GM12878 (cell line): ENCODE measurements around the gene NOL3. TPM values are rescaled to one million over a fixed set of nuclear protein-coding genes. Genes with fewer than 3 reads are reported as not detected.

ENCODE experiments used
- ATAC-seq: fragments of 200-7000 bp; cut with Tn5 transposase; 3 replicates; pipeline ENCODE4 v1.9.1; 2020; ENCODE audit warnings: mild to moderate bottlenecking, moderate library complexity
- BruUV-seq: library from RNA; stranded (reverse); fragments of 400-500 nt; replicated peaks from 2 replicates; lab custom pipeline; 2021; lab: Mats Ljungman, UMichigan
- CTCF ChIA-PET: fragments of 300-600 bp; sonication (Branson Sonifier 250); formaldehyde crosslinking; extraction: SDS; loops from one replicate; lab custom pipeline; 2021; ENCODE audit warnings: inconsistent platforms; lab: Yijun Ruan, JAX
- POLR2A ChIA-PET: fragments of 350-600 bp; formaldehyde crosslinking; extraction: SDS; loops from one replicate; lab custom pipeline; 2021; ENCODE audit warnings: inconsistent platforms; lab: Charles Lee
- RAD21 ChIA-PET: fragments of 300-600 bp; sonication (Branson Sonifier 250); formaldehyde crosslinking; loops from one replicate; lab custom pipeline; 2023; ENCODE audit warnings: antibody characterized with exemption; ENCODE audit not compliant: unreplicated experiment; lab: Charles Lee
- SMC1A ChIA-PET: fragments of 300-600 bp; sonication (Branson Sonifier 250); formaldehyde crosslinking; loops from one replicate; lab custom pipeline; 2023; ENCODE audit not compliant: unreplicated experiment, uncharacterized antibody; lab: Charles Lee
- DNase-seq: peaks from one replicate; pipeline ENCODE4 v3.0.0-alpha.2; 2011; ENCODE audit warnings: low read depth, low spot score
- FAIRE-seq: peaks from 3 replicates; lab custom pipeline; 2011; peaks lifted over from hg19 to GRCh38; lab: Jason Lieb, UNC
- H2AFZ ChIP-seq: 2 replicates; pipeline ENCODE4 v1.6.0; 2011; ENCODE audit warnings: low read depth, low read length, control low read depth; ENCODE audit not compliant: control insufficient read depth
- H3K27ac ChIP-seq: 2 replicates; pipeline ENCODE4 v1.5.1; 2011; ENCODE audit warnings: control low read depth; ENCODE audit not compliant: control insufficient read depth, insufficient read depth
- H3K27me3 ChIP-seq, 2 experiments: replicated peaks in 1 of 2; 2 replicates each; pipeline versions ENCODE4 v1.6.0 to v1.6.1; 2011; ENCODE audit warnings: low read length in 1 of 2; ENCODE audit not compliant: control insufficient read depth in 2 of 2, insufficient read depth in 2 of 2
- H3K36me3 ChIP-seq, 2 experiments: 2 replicates each; pipeline ENCODE4 v1.5.1; 2011; ENCODE audit warnings: low read length in 1 of 2; ENCODE audit not compliant: control insufficient read depth in 2 of 2, insufficient read depth in 2 of 2
- H3K4me1 ChIP-seq: 2 replicates; pipeline ENCODE4 v1.6.1; 2011; ENCODE audit warnings: mild to moderate bottlenecking, low read length, moderate library complexity, mixed read lengths; ENCODE audit not compliant: control insufficient read depth, insufficient read depth
- H3K4me2 ChIP-seq: 2 replicates; pipeline ENCODE4 v1.6.0; 2011; ENCODE audit warnings: control low read depth; ENCODE audit not compliant: control insufficient read depth, insufficient read depth
- H3K4me3 ChIP-seq: fragments of 200-600 bp; sonication (generic); 2 replicates; pipeline ENCODE4 v1.5.1; 2016
- H3K79me2 ChIP-seq: 2 replicates; pipeline ENCODE4 v1.6.0; 2011; ENCODE audit warnings: low read length; ENCODE audit not compliant: control insufficient read depth, insufficient read depth
- H3K9ac ChIP-seq: 2 replicates; pipeline ENCODE4 v1.8.0; 2011; ENCODE audit warnings: low read length, control low read depth, mixed read lengths; ENCODE audit not compliant: control insufficient read depth, insufficient read depth
- H3K9me3 ChIP-seq: replicated peaks from 3 replicates; pipeline ENCODE4 v1.5.1; 2011; ENCODE audit warnings: mild to moderate bottlenecking, low read length; ENCODE audit not compliant: control insufficient read depth, insufficient read depth
- H4K20me1 ChIP-seq: 2 replicates; pipeline ENCODE4 v1.6.0; 2011; ENCODE audit not compliant: control insufficient read depth, insufficient read depth
- FOS ChIP-seq: IDR thresholded peaks from 3 replicates; pipeline ENCODE4 v1.6.1; 2011; ENCODE audit warnings: borderline replicate concordance; ENCODE audit not compliant: insufficient read length; ENCODE audit errors: extremely low read depth
- RAD21 ChIP-seq: IDR thresholded peaks from 2 replicates; pipeline ENCODE4 v1.6.1; 2011; ENCODE audit warnings: mild to moderate bottlenecking, low read depth, low read length, moderate library complexity; ENCODE audit not compliant: insufficient read depth
- RUNX3 ChIP-seq: IDR thresholded peaks from 2 replicates; pipeline ENCODE4 v1.6.1; 2012; ENCODE audit warnings: low read length, inconsistent platforms
- SMC3 ChIP-seq: IDR thresholded peaks from 2 replicates; pipeline ENCODE4 v1.6.1; 2011; ENCODE audit warnings: low read length, improper control_type of control experiment, borderline replicate concordance
- SUZ12 ChIP-seq: fragments of 200-600 bp; sonication (generic); IDR thresholded peaks from one replicate; pipeline ENCODE4 v1.6.1; 2018; ENCODE audit warnings: antibody characterized with exemption, mild to moderate bottlenecking; ENCODE audit not compliant: unreplicated experiment
- TCF12 ChIP-seq: IDR thresholded peaks from 2 replicates; pipeline ENCODE4 v1.6.1; 2011; ENCODE audit warnings: low read depth, mild to moderate bottlenecking, low read length
- ZSCAN29 ChIP-seq: fragments of 450-650 bp; IDR thresholded peaks from 2 replicates; pipeline ENCODE4 v1.6.1; 2017; ENCODE audit warnings: mild to moderate bottlenecking, moderate library complexity
- WGBS: methylation state at CpG from one replicate; pipeline ENCODE4 v1.1.6; 2016; ENCODE audit warnings: low lambda C conversion rate; ENCODE audit not compliant: insufficient replicate concordance, insufficient coverage; ENCODE audit errors: missing lambda C conversion rate; 5-methylcytosine and 5-hydroxymethylcytosine counted together
- in situ Hi-C: fragments of 300-500 bp; cut with MboI; formaldehyde crosslinking; loops from 9 replicates; pipeline ENCODE4 v1.14.3; 2018; ENCODE audit warnings: mixed read lengths
- intact Hi-C: fragments of 100-400 bp; cut with micrococcal nuclease; formaldehyde crosslinking; loops from one replicate; pipeline ENCODE4 v1.14.2; 2022; ENCODE audit not compliant: unreplicated experiment
- polyA plus RNA-seq, 11 experiments: library from polyadenylated mRNA; depleted of rRNA in 4 of 11; unstranded in 6 of 11; stranded (reverse) in 5 of 11; fragments of >200 nt; fragmentation: Nextera tagmentation in 4 of 11; fragmentation: Illumina TruSeq in 1 of 11; extraction: Ambion mirVana in 4 of 11; extraction: Trizol in 1 of 11; gene quantifications; 1 replicate in 1 of 11; 2 replicates in 10 of 11; pipeline versions ENCODE4 v1.2.1 to v1.2.3, GENCODE V29; 2011 to 2016; ENCODE audit warnings: inconsistent platforms in 2 of 11, missing spikeins in 2 of 11, low read depth in 1 of 11
- total RNA-seq, 4 experiments: library from RNA; depleted of rRNA in 3 of 4; stranded (reverse); fragments of >200 nt in 3 of 4; fragmentation: Illumina TruSeq in 1 of 4; extraction: Trizol in 1 of 4; gene quantifications; 2 replicates each; pipeline versions ENCODE4 v1.2.1 to v1.2.3, GENCODE V29; 2013 to 2021
- TF ChIP-seq, protein P1 (sequence below), 3 experiments: IDR thresholded peaks in 2 of 3; conservative IDR thresholded peaks in 1 of 3; 2 replicates each; pipeline ENCODE4 v1.5.1; 2011; ENCODE audit warnings: low read depth in 3 of 3, low read length in 3 of 3, mild to moderate bottlenecking in 3 of 3, control low read depth in 2 of 3, moderate library complexity in 2 of 3, inconsistent platforms in 1 of 3, mixed read lengths in 1 of 3; ENCODE audit not compliant: control insufficient read depth in 2 of 3, insufficient read depth in 1 of 3; ENCODE audit errors: extremely low read depth in 1 of 3
- TF ChIP-seq, protein P2 (sequence below): fragments of 450-650 bp; IDR thresholded peaks from 2 replicates; pipeline ENCODE4 v1.6.1; 2017; ENCODE audit warnings: mild to moderate bottlenecking
- TF ChIP-seq, protein P3 (sequence below): fragments of 450-650 bp; IDR thresholded peaks from 2 replicates; pipeline ENCODE4 v1.6.1; 2016; ENCODE audit warnings: mild to moderate bottlenecking, moderate library complexity, borderline replicate concordance
- TF ChIP-seq, protein P4 (sequence below): fragments of 450-650 bp; IDR thresholded peaks from 2 replicates; pipeline ENCODE4 v1.6.1; 2017; ENCODE audit warnings: borderline replicate concordance

NOL3 gene
- total and polyA plus RNA-seq, 10 of the 15 experiments (the other 5 are each of a cell fraction or from before 2014, with no cell fraction given) = 0.31 to 18.4 (median 2.7) TPM

DNA sequence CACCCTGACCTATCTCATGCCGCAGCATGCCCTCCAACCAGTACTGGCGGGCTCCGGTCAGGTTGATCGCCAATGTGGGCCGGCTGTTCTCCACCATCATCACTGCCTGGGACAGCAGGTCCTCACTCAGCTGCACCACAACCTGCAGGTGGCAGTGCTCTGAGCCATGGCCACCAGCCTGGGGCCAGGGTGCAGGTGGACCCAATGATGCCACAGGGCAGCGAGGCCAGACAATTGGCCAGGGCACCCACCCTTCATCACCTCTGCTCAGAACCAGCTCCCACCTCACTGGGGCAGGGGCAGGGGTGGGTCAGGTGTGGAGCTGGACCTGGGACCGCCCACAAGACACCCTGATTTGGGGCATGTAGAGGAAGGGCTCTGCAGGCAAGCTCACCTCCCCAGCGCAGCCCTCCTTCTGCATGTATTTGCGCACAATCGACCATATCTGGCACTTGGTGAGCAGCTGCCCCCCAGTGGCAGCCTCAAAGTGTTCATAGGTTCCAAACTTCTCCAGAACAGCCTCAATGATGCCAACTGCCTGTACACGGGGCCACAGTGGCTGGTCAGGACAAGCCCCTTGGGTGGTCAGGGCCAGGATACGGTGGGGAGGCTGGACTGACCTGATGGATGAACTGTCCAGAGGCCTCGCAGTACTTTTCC lies 9.2 kb downstream of the NOL3 start:
- Histone ChIP-seq H4K20me1 (no peaks in the 10 kb centered on the region; the same call in 1 of the 2 replicates), H3K27ac (no peak overlapping the region), H3K79me2 (peaks cover 5% of the 10 kb centered on the region), H3K4me3 (no peak overlapping the region), H3K27me3 (no peaks in the 10 kb centered on the region), H3K9ac (no peak overlapping the region), H2AFZ (no peak overlapping the region), H3K4me1 (peaks cover 17% of the 10 kb centered on the region), H3K36me3 (no peaks in the 10 kb centered on the region), H3K4me2 (no peak overlapping the region), H3K9me3 (no peaks in the 10 kb centered on the region)
- RAD21 ChIA-PET = interaction anchor here (0.6 to 1.1 kb wide), 4 partner anchors 8 to 82 kb away, joined by 4 to 7 read pairs (median 4); no protein-coding TSS in a partner anchor
- 83% methylated on average over 12 of the region's 13 CpGs for WGBS
- no peak for DNase-seq
- in situ Hi-C loops (no loop called here), intact Hi-C loops (no loop called here)
- TF ChIP-seq FOS (no peak), SUZ12 (no peak), TCF12 (no peak), RUNX3 (no peak), ZSCAN29 (no peak), RAD21 (0 out of 2 replicates have a peak, but pooled peaks have one; percentile 20), SMC3 (peak; percentile 21; the same call in 1 of the 2 replicates)
- TF ChIP-seq, protein P1, sequence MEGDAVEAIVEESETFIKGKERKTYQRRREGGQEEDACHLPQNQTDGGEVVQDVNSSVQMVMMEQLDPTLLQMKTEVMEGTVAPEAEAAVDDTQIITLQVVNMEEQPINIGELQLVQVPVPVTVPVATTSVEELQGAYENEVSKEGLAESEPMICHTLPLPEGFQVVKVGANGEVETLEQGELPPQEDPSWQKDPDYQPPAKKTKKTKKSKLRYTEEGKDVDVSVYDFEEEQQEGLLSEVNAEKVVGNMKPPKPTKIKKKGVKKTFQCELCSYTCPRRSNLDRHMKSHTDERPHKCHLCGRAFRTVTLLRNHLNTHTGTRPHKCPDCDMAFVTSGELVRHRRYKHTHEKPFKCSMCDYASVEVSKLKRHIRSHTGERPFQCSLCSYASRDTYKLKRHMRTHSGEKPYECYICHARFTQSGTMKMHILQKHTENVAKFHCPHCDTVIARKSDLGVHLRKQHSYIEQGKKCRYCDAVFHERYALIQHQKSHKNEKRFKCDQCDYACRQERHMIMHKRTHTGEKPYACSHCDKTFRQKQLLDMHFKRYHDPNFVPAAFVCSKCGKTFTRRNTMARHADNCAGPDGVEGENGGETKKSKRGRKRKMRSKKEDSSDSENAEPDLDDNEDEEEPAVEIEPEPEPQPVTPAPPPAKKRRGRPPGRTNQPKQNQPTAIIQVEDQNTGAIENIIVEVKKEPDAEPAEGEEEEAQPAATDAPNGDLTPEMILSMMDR (IDR thresholded peaks at IDR 0.05 in 2 of 3, conservative IDR thresholded peaks at IDR 0.05 in 1 of 3; ENCODE audit: control insufficient read depth in 2 of 3, extremely low read depth in 1 of 3, insufficient read depth in 1 of 3, low read depth in 3 of 3, low read length in 3 of 3) = peak; percentile 24 to 49 (median 44); a peak in 4 of 6 replicates
- TF ChIP-seq, protein P2, sequence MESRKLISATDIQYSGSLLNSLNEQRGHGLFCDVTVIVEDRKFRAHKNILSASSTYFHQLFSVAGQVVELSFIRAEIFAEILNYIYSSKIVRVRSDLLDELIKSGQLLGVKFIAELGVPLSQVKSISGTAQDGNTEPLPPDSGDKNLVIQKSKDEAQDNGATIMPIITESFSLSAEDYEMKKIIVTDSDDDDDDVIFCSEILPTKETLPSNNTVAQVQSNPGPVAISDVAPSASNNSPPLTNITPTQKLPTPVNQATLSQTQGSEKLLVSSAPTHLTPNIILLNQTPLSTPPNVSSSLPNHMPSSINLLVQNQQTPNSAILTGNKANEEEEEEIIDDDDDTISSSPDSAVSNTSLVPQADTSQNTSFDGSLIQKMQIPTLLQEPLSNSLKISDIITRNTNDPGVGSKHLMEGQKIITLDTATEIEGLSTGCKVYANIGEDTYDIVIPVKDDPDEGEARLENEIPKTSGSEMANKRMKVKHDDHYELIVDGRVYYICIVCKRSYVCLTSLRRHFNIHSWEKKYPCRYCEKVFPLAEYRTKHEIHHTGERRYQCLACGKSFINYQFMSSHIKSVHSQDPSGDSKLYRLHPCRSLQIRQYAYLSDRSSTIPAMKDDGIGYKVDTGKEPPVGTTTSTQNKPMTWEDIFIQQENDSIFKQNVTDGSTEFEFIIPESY = no peak
- TF ChIP-seq, protein P3, sequence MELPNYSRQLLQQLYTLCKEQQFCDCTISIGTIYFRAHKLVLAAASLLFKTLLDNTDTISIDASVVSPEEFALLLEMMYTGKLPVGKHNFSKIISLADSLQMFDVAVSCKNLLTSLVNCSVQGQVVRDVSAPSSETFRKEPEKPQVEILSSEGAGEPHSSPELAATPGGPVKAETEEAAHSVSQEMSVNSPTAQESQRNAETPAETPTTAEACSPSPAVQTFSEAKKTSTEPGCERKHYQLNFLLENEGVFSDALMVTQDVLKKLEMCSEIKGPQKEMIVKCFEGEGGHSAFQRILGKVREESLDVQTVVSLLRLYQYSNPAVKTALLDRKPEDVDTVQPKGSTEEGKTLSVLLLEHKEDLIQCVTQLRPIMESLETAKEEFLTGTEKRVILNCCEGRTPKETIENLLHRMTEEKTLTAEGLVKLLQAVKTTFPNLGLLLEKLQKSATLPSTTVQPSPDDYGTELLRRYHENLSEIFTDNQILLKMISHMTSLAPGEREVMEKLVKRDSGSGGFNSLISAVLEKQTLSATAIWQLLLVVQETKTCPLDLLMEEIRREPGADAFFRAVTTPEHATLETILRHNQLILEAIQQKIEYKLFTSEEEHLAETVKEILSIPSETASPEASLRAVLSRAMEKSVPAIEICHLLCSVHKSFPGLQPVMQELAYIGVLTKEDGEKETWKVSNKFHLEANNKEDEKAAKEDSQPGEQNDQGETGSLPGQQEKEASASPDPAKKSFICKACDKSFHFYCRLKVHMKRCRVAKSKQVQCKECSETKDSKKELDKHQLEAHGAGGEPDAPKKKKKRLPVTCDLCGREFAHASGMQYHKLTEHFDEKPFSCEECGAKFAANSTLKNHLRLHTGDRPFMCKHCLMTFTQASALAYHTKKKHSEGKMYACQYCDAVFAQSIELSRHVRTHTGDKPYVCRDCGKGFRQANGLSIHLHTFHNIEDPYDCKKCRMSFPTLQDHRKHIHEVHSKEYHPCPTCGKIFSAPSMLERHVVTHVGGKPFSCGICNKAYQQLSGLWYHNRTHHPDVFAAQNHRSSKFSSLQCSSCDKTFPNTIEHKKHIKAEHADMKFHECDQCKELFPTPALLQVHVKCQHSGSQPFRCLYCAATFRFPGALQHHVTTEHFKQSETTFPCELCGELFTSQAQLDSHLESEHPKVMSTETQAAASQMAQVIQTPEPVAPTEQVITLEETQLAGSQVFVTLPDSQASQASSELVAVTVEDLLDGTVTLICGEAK = no peak
- TF ChIP-seq, protein P4, sequence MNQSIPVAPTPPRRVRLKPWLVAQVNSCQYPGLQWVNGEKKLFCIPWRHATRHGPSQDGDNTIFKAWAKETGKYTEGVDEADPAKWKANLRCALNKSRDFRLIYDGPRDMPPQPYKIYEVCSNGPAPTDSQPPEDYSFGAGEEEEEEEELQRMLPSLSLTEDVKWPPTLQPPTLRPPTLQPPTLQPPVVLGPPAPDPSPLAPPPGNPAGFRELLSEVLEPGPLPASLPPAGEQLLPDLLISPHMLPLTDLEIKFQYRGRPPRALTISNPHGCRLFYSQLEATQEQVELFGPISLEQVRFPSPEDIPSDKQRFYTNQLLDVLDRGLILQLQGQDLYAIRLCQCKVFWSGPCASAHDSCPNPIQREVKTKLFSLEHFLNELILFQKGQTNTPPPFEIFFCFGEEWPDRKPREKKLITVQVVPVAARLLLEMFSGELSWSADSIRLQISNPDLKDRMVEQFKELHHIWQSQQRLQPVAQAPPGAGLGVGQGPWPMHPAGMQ = no peak
- POLR2A ChIA-PET = no interaction called here
- FAIRE-seq = no peak
- no TSS peak for BruUV-seq
- CTCF ChIA-PET = interaction anchor here (0.6 to 1.7 kb wide), 10 partner anchors 9 to 200 kb away, joined by 3 to 8 read pairs (median 4); partner anchors contain the start of genes FBXL8, NOL3 and TRADD
- no peak for ATAC-seq
- SMC1A ChIA-PET = interaction anchor here (0.7 to 1.1 kb wide), 2 partner anchors 17 to 19 kb away, joined by 3 read pairs; no protein-coding TSS in a partner anchor
